IPS-NIHi7 (cell line): ENCODE results near the gene MCTP2.

ENCODE experiments used
- DNase-seq: peaks from one replicate; pipeline ENCODE4 v3.0.0; 2012; ENCODE audit warnings: mixed read lengths; ENCODE audit errors: extremely low spot score

Gene MCTP2

DNA sequence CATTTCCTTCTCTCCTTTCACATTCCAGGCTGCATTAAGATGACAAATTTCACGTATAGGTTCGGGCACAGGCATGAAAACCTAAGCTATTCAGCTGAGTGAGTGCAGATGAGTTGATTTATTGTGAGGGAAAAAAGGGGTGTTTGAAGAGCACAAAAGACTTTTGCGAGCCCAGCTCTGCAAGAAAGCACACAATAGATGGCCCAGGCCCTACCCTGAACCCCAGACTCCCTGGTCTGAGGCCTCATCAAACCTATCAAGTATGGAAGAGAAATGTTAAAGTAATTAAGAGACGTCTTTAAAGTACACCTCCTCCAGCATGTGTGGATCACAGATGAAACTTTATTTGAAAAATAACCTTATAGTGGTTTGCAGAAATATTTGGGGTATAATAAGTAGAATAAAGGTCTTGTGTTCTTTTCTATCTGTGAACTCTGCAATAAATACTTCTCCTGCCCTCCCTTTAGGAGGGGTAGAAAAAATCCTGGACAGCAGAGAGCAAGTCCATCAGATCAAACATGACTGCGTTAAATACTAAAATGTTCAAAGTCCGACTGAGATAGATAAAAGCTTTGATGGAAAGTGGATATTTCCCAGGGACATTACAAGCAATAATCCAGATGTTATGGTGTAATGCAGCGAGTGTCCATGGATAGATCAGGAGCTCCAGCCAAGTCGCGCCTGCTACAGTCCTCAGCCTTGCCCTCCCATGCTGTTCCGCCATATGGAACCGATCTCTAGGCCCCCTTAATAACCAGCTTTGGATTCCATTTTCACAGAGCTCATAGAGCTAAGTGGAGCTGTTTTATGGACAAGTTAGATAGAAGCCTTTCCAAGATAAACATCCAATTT, 121.5 kb downstream of the MCTP2 start:
- no peak for DNase-seq

DNA sequence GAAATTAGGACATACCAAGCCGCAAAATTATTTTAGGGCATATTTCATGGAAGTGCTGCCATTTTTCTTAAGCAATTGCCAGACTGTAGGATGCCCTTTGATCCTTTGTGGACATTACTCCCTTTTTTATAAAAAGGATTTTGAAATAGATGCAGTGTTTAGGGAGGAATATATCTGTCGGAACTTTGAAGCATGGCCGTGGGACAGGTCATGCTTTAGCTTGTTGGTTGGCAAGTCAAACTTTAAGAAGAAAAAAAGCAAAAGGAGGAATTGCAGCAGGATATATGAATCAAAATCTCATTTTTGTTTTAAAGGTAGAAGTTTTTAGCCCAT, 122.1 kb downstream of the MCTP2 start:
- no peak for DNase-seq

DNA sequence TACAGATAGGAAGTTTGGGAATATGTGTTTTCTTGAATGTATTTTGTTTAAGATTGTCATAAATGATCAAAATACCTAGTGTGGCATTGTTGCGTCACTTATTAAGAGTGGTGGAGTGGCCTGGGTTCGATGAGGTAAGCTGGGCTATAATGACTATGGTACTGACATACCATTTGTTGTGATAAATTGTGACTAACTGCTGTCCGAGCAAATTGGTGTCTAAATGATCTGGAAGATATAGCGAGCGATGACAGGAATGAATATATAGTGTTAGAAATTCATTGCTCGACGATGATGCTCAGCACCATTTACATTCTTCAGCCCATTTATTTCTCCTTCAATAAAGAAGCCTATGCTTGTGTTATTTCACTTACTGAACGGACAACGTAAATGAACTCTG, 123.3 kb downstream of the MCTP2 start:
- no peak for DNase-seq

DNA sequence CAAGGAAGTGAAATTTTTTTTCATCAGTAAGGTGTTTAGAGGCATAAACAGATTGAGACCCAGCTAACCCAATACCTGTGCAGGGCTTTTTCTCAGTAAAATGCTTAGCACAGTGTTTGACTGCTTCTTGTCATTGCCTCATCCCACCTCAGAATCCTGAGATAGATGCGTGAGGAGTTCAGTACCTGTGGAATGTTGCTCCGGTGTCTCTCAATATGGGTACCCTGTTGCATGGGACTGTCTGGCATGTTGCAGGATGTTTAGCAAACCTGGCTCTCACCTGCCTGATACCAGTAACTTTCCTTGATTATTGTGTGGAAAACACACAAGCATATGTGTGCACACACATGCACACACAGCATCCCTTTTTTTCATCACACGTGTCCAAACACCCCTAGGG, 128.4 kb downstream of the MCTP2 start:
- no peak for DNase-seq

DNA sequence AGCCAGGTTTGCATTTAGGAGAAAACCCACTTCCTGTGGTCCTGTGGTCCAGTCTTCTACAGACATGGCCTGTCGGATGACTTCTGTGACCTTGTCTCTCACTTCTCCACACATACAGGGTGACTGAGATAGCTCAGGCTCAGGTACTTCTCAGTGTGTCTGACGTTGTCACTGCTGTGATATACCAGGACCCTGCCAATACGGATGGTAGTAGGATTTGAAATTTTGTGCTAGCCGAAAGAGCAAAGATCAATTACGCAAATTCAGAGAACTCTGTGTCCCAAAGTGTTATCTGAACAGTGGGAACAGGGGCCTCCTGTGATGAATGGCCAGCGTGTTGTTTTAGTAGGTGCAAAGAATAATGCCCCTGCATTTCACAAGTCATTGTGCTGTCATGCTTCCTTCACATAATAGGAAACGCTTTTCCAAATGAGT, 128.9 kb downstream of the MCTP2 start:
- no peak for DNase-seq

DNA sequence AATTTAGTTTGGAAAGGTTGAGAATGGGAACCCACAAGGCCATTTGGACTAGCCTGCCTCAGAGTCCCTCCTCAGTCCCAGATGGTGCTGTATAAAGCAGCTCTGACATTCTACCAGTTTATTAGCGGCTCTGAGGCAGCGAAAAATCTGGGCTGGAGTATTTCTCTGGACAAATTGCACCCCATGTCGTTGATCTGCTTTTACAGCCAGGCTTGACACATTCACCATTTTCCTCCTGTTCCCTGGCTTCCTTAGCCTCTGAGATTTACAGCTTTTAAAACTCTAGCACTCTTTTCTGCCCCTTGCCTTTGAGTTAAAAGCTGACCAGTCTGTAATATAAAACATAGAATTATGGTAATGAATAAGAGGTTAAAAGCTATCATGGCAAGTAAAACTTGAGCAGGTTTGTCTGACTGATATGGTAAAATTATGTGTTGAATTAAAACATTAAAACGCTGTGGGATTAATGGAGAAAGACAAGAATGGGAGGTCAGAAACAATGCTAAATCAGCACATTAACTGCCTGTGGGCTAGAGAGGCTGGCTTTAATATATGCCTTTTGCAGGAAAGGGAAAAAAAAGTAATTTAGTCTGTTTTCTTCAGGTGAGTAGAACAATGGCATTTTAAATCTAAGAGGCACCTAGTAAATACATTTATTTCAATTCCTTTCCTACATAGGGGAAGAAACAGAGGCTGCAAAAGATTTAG, 131.2 kb downstream of the MCTP2 start:
- DNase-seq, result no peak

DNA sequence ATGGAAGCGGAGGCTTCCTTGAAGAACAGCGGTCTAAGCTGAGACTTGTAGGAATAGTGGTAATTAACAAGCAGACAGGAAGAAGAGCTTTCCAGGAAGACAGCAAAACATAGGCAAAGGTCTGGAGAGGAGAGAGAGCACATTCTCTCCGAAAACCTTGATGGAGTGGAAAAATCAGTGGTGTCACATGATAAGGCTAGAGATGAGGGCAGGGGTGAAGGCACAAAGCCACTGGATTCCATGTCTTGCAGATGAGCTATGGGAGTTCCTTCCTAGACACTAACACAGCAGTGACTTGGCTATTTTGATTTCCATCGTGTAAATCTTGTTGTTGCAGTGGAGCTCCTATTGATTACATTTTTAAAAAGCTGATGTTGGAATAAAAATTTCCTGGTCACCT, 132.0 kb downstream of the MCTP2 start:
- DNase-seq, result no peak

DNA sequence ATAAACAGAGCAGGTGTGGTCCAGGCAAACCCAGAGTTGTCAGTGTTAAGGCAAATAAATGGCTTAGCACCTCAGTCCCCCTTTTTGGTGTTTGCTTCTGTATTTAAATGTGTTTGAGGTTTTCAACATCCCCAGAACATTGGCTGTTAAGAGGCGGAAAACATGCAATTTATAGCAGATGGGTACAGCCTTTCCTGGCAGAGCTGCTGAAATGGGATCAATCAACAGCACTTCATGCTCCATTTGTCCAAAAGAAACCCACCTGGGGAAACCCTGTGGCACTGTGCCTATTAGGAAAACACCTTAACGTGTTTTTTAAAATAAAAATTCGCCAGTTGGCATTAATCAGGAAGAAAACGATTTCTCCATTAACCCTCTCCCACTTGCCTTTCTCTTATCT, 135.4 kb downstream of the MCTP2 start:
- DNase-seq, result no peak

DNA sequence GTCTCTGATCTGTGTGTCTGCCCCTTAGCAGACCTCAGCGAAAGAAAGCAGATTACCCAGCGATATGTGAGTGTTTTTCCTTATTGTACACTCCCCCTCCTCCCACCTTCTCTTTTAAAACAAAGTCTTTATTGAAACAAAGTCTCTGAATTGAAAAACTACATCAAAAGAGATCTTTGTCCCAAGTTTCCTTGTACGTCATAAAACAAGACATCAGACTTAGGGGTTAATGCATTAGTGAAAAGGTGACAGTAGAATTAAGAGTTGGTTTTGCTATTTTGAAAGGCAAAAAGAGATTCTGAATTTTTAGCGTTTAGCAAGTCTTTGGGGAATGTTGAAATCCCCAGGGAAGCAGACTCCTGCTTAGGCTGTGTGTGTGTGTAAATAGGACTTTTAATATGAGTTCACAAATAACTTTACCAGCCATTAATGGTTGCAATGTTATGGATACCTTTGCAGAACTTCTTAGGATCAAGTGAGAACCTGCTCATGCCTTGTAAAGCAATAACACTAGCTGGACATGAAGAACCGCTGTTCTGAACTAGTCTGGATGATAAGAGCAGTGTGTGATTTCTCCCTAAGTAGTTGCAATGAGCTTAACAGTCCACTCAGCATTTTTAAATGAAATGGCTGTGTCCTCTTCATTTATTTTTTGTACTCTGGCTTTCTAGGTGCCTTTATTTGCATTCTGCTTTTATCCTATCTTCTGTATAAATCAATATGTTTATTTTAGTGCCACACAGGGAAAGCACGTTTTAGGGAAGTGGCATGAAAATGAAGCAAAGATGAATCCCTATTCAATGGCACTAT, 136.6 kb downstream of the MCTP2 start:
- no peak for DNase-seq

DNA sequence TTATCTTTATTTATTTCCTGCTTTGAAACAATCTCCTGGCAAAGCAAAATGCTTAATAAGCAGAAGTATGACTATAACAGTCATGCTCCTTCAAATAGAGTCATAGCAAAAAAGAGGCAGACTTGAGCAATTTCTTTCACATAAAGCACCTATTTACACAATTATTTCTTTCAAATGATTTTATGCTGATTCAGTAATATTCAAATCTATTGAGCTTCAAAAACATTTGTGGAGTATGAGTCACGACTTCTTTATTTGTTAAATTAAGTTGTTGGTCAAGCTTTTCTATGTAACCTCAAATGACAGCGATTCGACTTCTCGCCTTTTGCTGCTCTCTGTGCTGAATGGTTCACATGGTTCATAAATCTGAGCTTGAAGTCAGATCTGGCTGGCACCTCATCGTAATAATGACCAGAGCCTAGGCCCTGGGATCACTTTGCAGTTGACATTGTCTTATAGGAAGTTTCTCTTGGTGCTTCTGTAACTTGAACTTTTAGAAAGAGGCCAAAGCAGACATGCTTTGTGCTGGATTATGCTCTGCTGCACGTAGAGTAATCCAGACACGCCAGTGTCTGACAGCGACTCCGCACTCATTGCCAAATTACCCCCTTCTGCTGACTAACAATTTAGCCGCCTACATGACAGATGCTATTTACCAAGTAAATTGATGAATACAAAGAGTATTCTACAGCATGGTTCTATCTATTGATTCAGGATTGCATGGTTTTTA, 139.0 kb downstream of the MCTP2 start:
- DNase-seq, result no peak

DNA sequence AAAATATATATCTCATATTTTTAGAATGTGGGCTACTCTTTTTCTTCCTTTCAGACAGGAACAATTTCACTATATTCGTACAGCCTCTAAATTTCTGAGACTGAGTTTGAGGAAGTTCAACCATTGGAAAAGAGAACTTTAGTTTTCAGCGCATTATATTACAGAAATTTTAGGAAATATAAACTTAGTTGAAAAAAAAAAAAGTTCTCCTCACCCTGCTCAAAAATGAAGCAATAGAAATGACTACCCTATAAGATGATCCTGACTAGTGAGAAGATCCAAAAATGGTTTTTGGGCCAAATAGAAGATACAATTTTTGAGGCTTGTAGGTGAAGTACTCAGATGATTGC, 139.6 kb downstream of the MCTP2 start:
- no peak for DNase-seq

DNA sequence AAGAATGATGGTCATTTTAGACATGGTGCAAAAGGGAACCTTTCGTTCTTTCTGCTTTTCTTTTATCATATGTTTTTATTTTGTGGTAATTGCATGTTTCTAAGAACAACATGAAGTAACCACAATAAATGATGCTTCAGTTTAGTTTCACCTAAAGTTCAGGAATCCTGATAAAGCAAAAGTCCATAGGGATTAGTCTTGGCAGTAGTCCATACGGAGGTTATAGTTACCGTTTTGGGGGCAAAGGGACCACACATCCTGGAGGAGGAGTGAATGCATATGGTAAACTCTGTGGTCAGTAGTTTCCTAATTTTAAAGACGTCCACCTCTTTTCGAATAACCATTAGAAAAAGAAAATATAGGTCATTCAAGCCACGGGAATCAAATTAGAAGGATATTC, 141.5 kb downstream of the MCTP2 start:
- no peak for DNase-seq

DNA sequence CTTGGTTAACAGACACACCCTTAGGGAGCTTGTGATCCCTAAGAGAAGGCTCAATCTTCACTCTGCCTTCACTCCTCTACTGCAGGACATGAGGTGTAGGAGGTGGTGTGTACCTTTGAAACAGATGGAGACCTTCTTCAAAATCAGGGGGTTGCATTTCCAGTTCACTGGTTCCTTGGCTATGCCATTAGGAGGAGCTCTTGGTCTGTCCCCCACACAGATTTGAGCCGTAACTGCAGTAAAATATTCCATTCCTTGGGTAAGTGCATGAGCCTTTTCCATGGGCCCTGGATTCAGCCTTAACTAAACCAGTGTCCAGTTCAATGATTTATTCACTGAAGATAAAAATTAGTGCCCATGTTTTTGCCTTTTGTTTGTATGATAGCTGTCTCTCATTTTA, 144.6 kb downstream of the MCTP2 start:
- DNase-seq, result peak; percentile 38

DNA sequence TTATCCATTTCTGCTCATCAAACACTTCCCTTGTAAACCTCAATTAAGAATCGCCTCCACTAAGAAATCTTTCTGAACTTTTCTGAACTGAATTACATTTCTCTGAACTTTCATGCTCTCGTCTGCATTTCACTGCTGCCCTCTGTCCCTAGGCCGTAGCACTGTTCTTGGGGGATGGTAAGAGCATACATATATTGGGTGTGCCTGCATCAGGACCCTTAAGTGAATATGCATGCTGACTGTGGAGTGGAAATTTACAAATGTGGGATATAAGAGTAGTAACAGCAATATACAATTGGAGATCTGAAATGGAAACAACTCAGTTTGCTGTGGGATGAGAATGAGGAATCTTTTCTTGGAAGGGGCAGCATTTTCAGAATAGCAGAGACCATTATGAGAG, 148.6 kb downstream of the MCTP2 start:
- no peak for DNase-seq

DNA sequence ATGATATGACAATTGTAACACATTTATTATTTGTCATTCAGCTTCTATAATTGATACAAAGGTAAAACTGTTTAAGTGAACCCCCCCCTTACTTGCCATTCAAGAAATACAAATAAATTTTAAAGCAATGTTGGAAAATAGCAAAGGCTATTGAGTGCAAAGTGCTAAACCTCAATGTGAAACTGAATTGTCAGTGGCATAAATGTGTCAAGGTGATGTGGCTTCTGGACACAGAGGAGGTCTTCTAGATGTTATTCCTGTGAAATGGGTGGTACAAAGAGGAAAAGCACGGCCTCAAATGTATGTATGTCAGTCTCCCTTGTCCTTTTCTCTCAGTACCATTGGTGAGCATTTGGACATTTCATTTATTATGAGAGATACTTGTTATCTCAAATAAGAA, 149.4 kb downstream of the MCTP2 start:
- no peak for DNase-seq

DNA sequence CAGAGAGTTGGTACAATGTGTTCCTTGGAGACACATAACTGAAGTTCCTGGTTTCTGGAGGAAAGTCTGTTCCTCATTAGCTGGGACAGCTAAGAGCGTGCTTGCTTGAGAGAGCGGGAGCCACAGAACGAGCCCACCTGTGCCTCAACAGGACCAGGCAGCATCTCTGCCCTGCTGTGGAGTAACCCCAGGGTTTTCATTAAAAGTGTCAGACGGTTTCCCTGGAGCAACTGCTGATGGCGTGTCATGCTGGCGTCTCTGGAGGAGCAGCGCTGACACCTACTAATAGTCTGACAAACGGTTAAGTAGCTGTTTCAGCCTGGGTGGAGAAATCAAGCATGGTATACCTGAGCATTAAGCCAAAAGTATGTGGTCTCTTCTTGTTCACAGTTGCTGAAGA, 150.0 kb downstream of the MCTP2 start:
- no peak for DNase-seq

DNA sequence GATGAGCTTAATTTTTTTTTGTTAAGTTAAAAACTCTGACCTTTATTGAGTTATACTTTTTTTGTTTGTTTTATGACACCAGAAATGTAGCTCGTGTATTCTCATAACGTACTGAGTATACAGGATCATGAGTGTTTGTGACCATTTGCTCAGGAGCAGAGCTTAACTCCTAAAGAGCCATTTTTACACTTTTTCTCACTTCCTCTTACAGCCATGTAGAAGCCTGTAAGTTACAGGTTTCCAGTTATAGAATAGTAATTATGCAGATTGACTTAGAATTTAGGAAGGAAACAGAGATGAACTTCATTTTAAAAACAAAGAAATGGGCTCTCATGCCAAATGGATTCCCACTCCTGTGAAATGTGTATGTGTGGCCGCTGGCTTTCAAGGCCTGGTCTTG, 151.7 kb downstream of the MCTP2 start:
- no peak for DNase-seq

DNA sequence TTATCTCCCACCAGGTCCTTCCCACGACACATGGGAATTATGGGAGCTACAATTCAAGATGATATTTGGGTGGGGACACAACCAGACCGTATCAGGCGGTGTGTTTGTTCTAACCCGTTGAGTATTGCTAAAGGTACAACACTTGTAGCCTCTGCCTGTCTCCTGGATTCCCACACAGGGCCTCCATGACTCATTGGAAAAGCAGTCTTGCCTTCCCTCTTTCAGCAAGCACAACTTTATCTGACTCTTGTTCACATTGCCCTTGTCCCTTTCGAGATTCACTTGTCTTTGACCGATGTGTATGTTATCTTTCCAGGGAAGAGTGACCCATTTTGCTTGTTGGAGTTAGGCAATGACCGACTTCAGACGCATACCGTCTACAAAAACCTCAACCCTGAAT, 152.3 kb downstream of the MCTP2 start:
- DNase-seq, result no peak

DNA sequence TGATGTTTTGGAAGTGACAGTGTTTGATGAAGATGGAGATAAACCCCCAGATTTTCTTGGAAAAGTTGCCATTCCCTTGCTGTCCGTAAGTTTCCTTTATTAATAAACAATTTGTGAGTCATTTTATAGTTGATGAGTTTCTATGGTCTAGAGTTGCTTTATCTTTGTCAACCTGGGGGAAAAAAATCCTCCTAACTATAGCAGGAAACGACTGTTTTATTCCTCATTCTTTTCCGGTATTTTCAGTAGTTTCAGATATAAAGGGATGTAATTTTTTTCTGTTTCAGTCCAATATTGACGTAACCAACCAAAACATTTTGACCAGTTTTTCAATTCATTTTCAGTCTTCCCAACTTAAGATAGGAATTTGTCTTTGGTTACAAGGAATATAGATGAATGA, 154.1 kb downstream of the MCTP2 start:
- DNase-seq, result no peak

DNA sequence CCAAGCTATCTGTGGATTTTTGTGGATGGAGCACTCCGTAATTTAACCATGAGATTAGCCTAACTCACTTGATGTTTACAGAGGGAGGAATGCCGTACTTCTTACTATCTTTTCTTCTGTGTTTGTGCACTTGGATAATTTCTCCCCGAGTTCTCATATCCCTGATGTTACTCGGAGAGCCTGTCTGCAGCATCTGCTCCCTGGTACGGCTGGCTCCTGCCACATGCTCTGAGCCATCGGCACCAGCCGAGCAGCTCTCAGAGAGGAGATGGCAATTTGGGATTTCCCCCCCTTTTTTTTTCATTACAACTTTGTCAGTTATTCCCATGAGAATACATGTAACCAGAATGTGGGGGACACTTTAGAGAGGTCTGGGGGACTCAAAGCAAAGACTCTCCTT, 155.0 kb downstream of the MCTP2 start:
- no peak for DNase-seq

DNA sequence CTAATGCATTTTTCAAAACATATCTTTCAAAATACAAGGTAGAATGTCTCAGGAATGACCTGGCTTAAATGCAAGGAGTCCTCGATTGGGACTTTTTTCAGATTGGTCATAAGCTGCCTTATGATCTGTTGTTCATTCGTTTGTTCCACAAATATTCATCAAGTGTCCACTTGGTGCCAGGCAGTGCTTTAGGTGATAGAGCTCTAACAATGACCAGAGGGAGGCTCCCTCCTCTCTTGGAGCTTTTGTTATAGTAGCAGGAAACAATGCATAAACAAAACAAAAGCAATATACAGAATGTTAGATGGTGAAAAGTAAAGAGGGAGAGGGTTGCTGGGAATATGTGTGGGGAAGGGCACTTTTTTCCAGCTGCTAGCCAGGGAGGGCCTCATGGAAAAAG, 156.1 kb downstream of the MCTP2 start:
- no peak for DNase-seq

DNA sequence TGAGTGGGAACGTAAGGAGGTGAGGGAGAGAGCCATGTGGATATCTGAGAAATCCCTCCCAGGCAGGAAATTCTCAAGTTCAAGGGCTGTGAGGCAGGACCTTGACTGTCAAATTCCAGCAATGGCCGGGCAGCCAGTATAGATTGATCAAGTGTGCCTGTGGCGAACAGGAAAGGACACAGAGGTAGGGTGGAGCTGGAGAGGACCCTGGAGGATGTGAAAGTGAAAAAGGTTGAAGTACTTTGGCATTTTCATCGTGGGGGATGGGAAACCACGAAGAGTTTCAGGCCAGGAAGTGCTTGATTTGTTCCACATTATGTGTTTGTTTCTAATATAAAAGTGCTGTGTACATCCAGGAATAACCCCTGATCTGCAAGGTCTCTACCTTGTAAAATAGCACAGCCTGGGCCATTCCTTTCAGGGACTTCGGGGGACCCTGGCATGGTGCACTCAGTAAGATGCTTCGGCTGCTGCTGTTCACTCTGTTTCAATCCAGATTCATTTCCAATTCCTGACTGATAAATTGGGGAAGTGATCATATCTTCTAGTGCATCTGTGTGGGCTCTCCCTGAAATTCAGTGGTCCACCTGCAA, 156.6 kb downstream of the MCTP2 start:
- DNase-seq, result no peak
